ENCODE results near the gene CMTR2.
A peak's percentile ranks its signal among the peaks of the same experiment; 100 is the strongest.
"Not testable (repeated sequence)": the region's sequence is repeated elsewhere in the genome, so short reads cannot be mapped to it uniquely, and the experiment has no call there.

Gene CMTR2

GRCh38 chr16:71288890-71289731 lies at the start of gene CMTR2:
Gene CMTR2 (minus strand): TSS chr16:71289402. CDS start chr16:71285920, 3,482 bp downstream.
- Histone ChIP-seq H3K9me3 (ENCODE audit: control insufficient read depth, insufficient read depth, low read length) (no peaks in the 10 kb centered on the region), H3K27ac (ENCODE audit: low read depth, low read length) (peak within 1 kb of the TSS; percentile 99), H3K4me3 (ENCODE audit: low read depth, low read length) (peak within 1 kb of the TSS; percentile 85), H3K9ac (ENCODE audit: low read depth, low read length) (peak within 1 kb of the TSS; percentile 68), H3K4me1 (ENCODE audit: control insufficient read depth, insufficient read depth, low read length) (peaks cover 12% of the 10 kb centered on the region), H3K27me3 (ENCODE audit: control insufficient read depth, insufficient read depth, low read length) (no peaks in the 10 kb centered on the region), H3K36me3 (ENCODE audit: control insufficient read depth, insufficient read depth, low read length) (peaks cover 29% of the 10 kb centered on the region)

- H3K27ac ChIP-seq (ENCODE audit: low read depth, low read length), result no peak overlapping the region
- H3K27me3 ChIP-seq (ENCODE audit: control insufficient read depth, insufficient read depth, low read length), result no peaks in the 10 kb centered on the region
- H3K36me3 ChIP-seq (ENCODE audit: control insufficient read depth, insufficient read depth, low read length), result no peaks in the 10 kb centered on the region
- no peak overlapping the region for H3K9ac ChIP-seq (ENCODE audit: low read depth, low read length)
- H3K9me3 ChIP-seq (ENCODE audit: control insufficient read depth, insufficient read depth, low read length), result no peaks in the 10 kb centered on the region
- H3K4me3 ChIP-seq (ENCODE audit: low read depth, low read length), result no peak overlapping the region
- no peaks in the 10 kb centered on the region for H3K4me1 ChIP-seq (ENCODE audit: control insufficient read depth, insufficient read depth, low read length)
These were observed 49.4 kb upstream of the CMTR2 start for GRCh38 chr16:71338632-71339031.

- no peaks in the 10 kb centered on the region for H3K9me3 ChIP-seq (ENCODE audit: control insufficient read depth, insufficient read depth, low read length)
- H3K4me3 ChIP-seq (ENCODE audit: low read depth, low read length), result no peak overlapping the region
- no peaks in the 10 kb centered on the region for H3K4me1 ChIP-seq (ENCODE audit: control insufficient read depth, insufficient read depth, low read length)
- H3K9ac ChIP-seq (ENCODE audit: low read depth, low read length), result no peak overlapping the region
- no peak overlapping the region for H3K27ac ChIP-seq (ENCODE audit: low read depth, low read length)
- no peaks in the 10 kb centered on the region for H3K36me3 ChIP-seq (ENCODE audit: control insufficient read depth, insufficient read depth, low read length)
- no peaks in the 10 kb centered on the region for H3K27me3 ChIP-seq (ENCODE audit: control insufficient read depth, insufficient read depth, low read length)
These were observed 49.0 kb upstream of the CMTR2 start for GRCh38 chr16:71338193-71338592.

GRCh38 chr16:71337631-71338030 lies 48.4 kb upstream of the CMTR2 start:
- Histone ChIP-seq H3K9me3 (ENCODE audit: control insufficient read depth, insufficient read depth, low read length) (no peaks in the 10 kb centered on the region), H3K27ac (ENCODE audit: low read depth, low read length) (no peak overlapping the region), H3K36me3 (ENCODE audit: control insufficient read depth, insufficient read depth, low read length) (no peaks in the 10 kb centered on the region), H3K4me3 (ENCODE audit: low read depth, low read length) (no peak overlapping the region), H3K9ac (ENCODE audit: low read depth, low read length) (no peak overlapping the region), H3K27me3 (ENCODE audit: control insufficient read depth, insufficient read depth, low read length) (no peaks in the 10 kb centered on the region), H3K4me1 (ENCODE audit: control insufficient read depth, insufficient read depth, low read length) (no peaks in the 10 kb centered on the region)

- H3K36me3 ChIP-seq (ENCODE audit: control insufficient read depth, insufficient read depth, low read length), result no peaks in the 10 kb centered on the region
- H3K4me3 ChIP-seq (ENCODE audit: low read depth, low read length), result no peak overlapping the region
- H3K27ac ChIP-seq (ENCODE audit: low read depth, low read length), result no peak overlapping the region
- no peaks in the 10 kb centered on the region for H3K9me3 ChIP-seq (ENCODE audit: control insufficient read depth, insufficient read depth, low read length)
- no peak overlapping the region for H3K9ac ChIP-seq (ENCODE audit: low read depth, low read length)
- no peaks in the 10 kb centered on the region; the same call in 1 of the 2 replicates for H3K27me3 ChIP-seq (ENCODE audit: control insufficient read depth, insufficient read depth, low read length)
- H3K4me1 ChIP-seq (ENCODE audit: control insufficient read depth, insufficient read depth, low read length), result 0 out of 2 replicates have a peak, but pooled peaks cover 4% of the 10 kb centered on the region
These were observed 38.9 kb upstream of the CMTR2 start for GRCh38 chr16:71328151-71328550.

GRCh38 chr16:71327720-71328119 lies 38.5 kb upstream of the CMTR2 start:
- Histone ChIP-seq H3K36me3 (ENCODE audit: control insufficient read depth, insufficient read depth, low read length) (no peaks in the 10 kb centered on the region), H3K9ac (ENCODE audit: low read depth, low read length) (no peak overlapping the region)

GRCh38 chr16:71319999-71320398 lies 30.8 kb upstream of the CMTR2 start:
- no peak overlapping the region for H3K27ac ChIP-seq (ENCODE audit: low read depth, low read length)
- no peaks in the 10 kb centered on the region for H3K27me3 ChIP-seq (ENCODE audit: control insufficient read depth, insufficient read depth, low read length)
- no peaks in the 10 kb centered on the region for H3K36me3 ChIP-seq (ENCODE audit: control insufficient read depth, insufficient read depth, low read length)

More at GRCh38 chr16:71327720-71328119, 38.5 kb upstream of the CMTR2 start:
- H3K9me3 ChIP-seq (ENCODE audit: control insufficient read depth, insufficient read depth, low read length), result no peaks in the 10 kb centered on the region
- H3K27ac ChIP-seq (ENCODE audit: low read depth, low read length), result no peak overlapping the region
- no peaks in the 10 kb centered on the region; the same call in 1 of the 2 replicates for H3K27me3 ChIP-seq (ENCODE audit: control insufficient read depth, insufficient read depth, low read length)
- no peak overlapping the region for H3K4me3 ChIP-seq (ENCODE audit: low read depth, low read length)
- 0 out of 2 replicates have a peak, but pooled peaks cover 4% of the 10 kb centered on the region for H3K4me1 ChIP-seq (ENCODE audit: control insufficient read depth, insufficient read depth, low read length)

GRCh38 chr16:71315269-71315668 lies 26.1 kb upstream of the CMTR2 start:
- no peak overlapping the region for H3K4me3 ChIP-seq (ENCODE audit: low read depth, low read length)
- no peaks in the 10 kb centered on the region for H3K27me3 ChIP-seq (ENCODE audit: control insufficient read depth, insufficient read depth, low read length)
- no peaks in the 10 kb centered on the region for H3K9me3 ChIP-seq (ENCODE audit: control insufficient read depth, insufficient read depth, low read length)
- no peaks in the 10 kb centered on the region for H3K4me1 ChIP-seq (ENCODE audit: control insufficient read depth, insufficient read depth, low read length)
- H3K27ac ChIP-seq (ENCODE audit: low read depth, low read length), result no peak overlapping the region
- no peak overlapping the region for H3K9ac ChIP-seq (ENCODE audit: low read depth, low read length)
- no peaks in the 10 kb centered on the region for H3K36me3 ChIP-seq (ENCODE audit: control insufficient read depth, insufficient read depth, low read length)

More at GRCh38 chr16:71319999-71320398, 30.8 kb upstream of the CMTR2 start:
- Histone ChIP-seq H3K9me3 (ENCODE audit: control insufficient read depth, insufficient read depth, low read length) (no peaks in the 10 kb centered on the region), H3K9ac (ENCODE audit: low read depth, low read length) (no peak overlapping the region), H3K4me1 (ENCODE audit: control insufficient read depth, insufficient read depth, low read length) (no peaks in the 10 kb centered on the region), H3K4me3 (ENCODE audit: low read depth, low read length) (no peak overlapping the region)

GRCh38 chr16:71313591-71313990 lies 24.4 kb upstream of the CMTR2 start:
- H3K27me3 ChIP-seq (ENCODE audit: control insufficient read depth, insufficient read depth, low read length); H3K27ac ChIP-seq (ENCODE audit: low read depth, low read length); H3K9me3 ChIP-seq (ENCODE audit: control insufficient read depth, insufficient read depth, low read length); H3K4me1 ChIP-seq (ENCODE audit: control insufficient read depth, insufficient read depth, low read length); H3K36me3 ChIP-seq (ENCODE audit: control insufficient read depth, insufficient read depth, low read length); H3K4me3 ChIP-seq (ENCODE audit: low read depth, low read length); H3K9ac ChIP-seq (ENCODE audit: low read depth, low read length): not testable (repeated sequence)

GRCh38 chr16:71311553-71312158 lies 22.5 kb upstream of the CMTR2 start:
- H3K4me1 ChIP-seq (ENCODE audit: control insufficient read depth, insufficient read depth, low read length), result no peaks in the 10 kb centered on the region
- H3K27ac ChIP-seq (ENCODE audit: low read depth, low read length), result no peak overlapping the region
- no peak overlapping the region for H3K9ac ChIP-seq (ENCODE audit: low read depth, low read length)
- no peak overlapping the region for H3K4me3 ChIP-seq (ENCODE audit: low read depth, low read length)
- H3K9me3 ChIP-seq (ENCODE audit: control insufficient read depth, insufficient read depth, low read length), result no peaks in the 10 kb centered on the region
- no peaks in the 10 kb centered on the region for H3K36me3 ChIP-seq (ENCODE audit: control insufficient read depth, insufficient read depth, low read length)
- H3K27me3 ChIP-seq (ENCODE audit: control insufficient read depth, insufficient read depth, low read length), result no peaks in the 10 kb centered on the region

GRCh38 chr16:71303938-71304337 lies 14.7 kb upstream of the CMTR2 start:
- Histone ChIP-seq H3K9ac (ENCODE audit: low read depth, low read length) (no peak overlapping the region), H3K4me1 (ENCODE audit: control insufficient read depth, insufficient read depth, low read length) (no peaks in the 10 kb centered on the region), H3K9me3 (ENCODE audit: control insufficient read depth, insufficient read depth, low read length) (no peaks in the 10 kb centered on the region), H3K36me3 (ENCODE audit: control insufficient read depth, insufficient read depth, low read length) (no peaks in the 10 kb centered on the region), H3K27me3 (ENCODE audit: control insufficient read depth, insufficient read depth, low read length) (no peaks in the 10 kb centered on the region), H3K27ac (ENCODE audit: low read depth, low read length) (no peak overlapping the region), H3K4me3 (ENCODE audit: low read depth, low read length) (no peak overlapping the region)
